HG02588 (cell line): Measurements from ENCODE around the gene SPINT2.
"Not testable (repeated sequence)": the region's sequence is repeated elsewhere in the genome, so short reads cannot be mapped to it uniquely, and the experiment has no call there.

Experiments used
- ATAC-seq: cut with Tn5 transposase; IDR thresholded peaks from one replicate; pipeline ENCODE4 v1.9.1; 2021; ENCODE audit warnings: mild to moderate bottlenecking, moderate library complexity; ENCODE audit not compliant: unreplicated experiment

SPINT2 gene

DNA sequence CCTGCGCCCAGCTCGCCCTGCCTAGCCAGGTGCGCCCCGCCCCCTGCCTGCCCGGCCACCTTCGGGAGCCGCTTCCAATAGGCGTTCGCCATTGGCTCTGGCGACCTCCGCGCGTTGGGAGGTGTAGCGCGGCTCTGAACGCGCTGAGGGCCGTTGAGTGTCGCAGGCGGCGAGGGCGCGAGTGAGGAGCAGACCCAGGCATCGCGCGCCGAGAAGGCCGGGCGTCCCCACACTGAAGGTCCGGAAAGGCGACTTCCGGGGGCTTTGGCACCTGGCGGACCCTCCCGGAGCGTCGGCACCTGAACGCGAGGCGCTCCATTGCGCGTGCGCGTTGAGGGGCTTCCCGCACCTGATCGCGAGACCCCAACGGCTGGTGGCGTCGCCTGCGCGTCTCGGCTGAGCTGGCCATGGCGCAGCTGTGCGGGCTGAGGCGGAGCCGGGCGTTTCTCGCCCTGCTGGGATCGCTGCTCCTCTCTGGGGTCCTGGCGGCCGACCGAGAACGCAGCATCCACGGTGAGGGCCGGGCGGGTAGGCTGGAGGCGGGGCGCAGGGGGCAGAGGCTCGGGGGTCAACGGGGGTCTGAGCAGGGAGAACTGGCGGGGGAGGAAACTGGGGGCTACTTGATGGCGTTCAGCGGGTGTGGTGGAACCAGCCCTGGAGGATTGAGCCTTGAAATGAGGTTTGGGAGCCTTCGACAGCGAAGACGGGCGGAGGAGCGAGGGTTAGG is at the start of gene SPINT2:
Gene SPINT2, plus strand, starts transcription at position 88 of the 727 bp plus-strand sequence. Its CDS starts 320 bp downstream, at position 408.
- ATAC-seq: no peak

- ATAC-seq: no peak
Observed at GRCh38 chr19:38216785-38217641, 47.4 kb upstream of the SPINT2 start.

- ATAC-seq: no peak
Observed at GRCh38 chr19:38218204-38218603, 46.2 kb upstream of the SPINT2 start.

GRCh38 chr19:38219221-38219620 is 45.2 kb upstream of the SPINT2 start:
- ATAC-seq: no peak

DNA sequence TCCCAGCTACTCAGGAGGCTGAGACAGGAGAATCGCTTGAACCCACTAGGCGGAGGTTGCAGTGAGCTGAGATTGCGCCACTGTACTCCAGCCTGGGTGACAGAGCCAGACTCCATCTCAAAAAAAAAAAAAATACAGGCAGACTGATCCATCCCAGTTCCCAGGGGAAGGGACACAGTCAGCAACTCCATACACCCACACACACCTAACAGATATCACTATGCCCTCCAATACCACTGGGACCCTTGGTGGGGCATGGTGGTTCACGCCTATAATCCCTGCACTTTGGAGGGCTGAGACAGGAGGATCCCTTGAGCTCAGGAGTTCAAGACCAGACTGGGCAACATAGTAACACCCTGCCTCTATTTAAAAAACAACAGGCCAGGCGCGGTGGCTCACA is 43.0 kb upstream of the SPINT2 start:
- no peak for ATAC-seq

DNA sequence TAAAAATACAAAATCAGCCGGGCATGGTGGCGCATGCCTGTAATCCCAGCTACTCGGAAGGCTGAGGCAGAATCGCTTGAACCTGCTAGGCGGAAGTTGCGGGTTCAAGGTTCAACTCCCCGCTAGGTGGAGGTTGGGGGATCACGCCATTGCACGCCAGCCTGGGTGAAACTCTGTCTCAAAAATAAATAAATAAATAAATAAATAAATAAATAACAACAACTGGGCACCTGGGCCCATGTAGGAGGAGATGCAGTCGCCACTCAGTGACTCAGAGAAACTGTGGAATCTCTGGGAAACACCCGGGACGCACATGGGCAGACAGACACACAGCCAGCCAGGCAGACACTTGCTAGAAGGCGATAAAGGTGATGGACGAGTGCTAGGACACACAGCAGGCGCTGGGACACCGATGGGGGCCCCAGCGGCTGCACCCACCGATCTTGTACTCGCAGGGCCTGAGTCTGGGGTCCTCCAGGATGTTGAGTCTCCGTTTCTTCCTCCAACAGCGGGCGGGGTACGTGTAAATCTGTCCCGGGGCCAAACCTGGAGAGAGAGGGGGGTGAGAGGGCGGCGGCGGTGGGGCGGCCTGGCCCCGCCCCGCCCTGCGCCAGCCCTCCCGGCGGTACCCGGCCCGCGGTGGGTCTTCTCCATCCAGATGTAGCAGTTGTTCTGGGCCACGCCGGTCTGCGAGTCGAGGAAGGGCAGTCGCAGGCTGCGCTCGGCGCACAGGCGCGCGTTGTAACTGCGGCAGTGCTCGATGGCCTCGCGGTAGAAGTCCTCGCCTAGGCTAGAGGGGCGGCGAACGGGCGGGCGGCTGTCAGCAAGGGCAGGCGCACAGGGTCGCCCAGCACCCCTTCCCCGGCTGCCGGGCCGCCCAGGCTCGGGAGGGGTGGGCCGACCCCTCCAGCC is 42.2 kb upstream of the SPINT2 start:
- ATAC-seq: no peak

GRCh38 chr19:38223119-38223523 is 41.3 kb upstream of the SPINT2 start:
- ATAC-seq: no peak

DNA sequence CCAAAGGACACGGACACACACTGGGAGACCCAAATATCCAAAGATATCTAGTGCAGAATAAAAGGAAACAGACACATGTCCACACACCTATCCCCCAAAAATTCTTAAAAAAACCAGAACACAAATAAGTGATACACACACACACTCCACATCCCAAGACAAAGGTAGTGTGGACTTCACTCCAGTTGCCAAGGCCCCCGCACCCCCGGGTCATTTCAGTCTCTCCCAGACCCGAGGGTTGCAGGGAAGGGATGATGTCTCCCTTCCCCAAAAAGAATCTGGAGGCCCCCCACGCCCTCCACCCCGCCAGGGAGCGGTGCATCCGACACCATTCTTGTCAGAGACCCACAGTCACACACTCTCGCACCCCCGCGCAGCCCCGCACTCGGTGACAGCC is 40.8 kb upstream of the SPINT2 start:
- no peak for ATAC-seq

DNA sequence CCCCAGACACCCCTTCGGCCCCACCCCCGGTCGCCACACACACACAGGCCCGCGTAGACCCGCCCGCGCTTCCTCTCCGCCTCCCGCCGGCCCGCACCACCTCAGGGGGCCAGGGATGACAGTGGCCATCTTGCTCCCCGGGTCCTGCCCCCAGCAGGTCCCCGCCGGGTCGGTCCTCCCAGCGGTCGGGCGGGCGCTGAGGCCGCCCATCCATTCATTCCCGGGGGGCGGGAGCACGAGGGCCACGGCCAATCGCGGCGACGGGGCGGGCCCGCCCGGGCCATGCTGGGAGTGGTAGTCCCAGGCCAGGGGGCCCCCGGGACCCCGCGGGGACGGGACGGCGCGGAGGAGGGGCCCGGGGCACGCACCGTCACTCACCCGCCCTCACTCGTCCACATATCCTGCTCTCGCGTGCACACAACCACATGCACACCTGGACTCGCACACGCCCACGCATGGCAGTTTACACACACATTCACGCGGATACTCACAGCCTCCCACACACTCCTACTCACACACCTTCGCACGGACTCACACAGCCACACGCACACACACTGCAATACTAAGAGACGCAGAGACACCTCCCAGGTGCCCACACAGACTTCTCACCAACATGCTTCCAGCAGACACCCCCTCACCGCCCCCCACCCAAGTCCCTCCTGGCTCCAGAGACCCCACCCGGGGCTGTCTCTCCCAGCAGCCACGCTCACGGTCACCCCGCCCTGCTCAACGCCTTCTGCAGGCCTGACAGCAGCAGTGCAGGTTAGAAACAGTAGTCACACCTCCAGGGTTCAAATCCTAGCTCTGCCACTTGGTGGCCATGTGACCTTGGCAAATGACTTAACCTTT is 40.1 kb upstream of the SPINT2 start, which contains the start of gene DPF1:
Gene DPF1, minus strand, starts transcription at position 209 of the 849 bp plus-strand sequence. Its CDS starts 80 bp downstream, at position 129.
- peak; percentile 69 for ATAC-seq

DNA sequence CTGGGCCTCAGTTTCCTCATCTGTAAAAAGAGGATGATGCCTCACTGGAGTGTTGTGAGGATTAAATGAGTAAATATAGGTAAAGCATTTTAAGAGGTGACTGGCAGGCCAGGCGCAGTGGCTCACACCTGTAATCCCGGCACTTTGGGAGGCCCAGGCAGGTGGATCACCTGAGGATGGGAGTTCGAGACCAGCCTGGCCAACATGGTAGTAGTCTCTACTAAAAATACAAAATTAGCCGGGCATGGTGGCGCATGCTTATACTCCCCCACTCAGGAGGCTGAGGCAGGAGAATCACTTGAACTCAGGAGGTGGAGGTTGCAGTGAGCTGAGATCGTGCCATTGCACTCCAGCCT is 39.5 kb upstream of the SPINT2 start:
- ATAC-seq: not testable (repeated sequence)

DNA sequence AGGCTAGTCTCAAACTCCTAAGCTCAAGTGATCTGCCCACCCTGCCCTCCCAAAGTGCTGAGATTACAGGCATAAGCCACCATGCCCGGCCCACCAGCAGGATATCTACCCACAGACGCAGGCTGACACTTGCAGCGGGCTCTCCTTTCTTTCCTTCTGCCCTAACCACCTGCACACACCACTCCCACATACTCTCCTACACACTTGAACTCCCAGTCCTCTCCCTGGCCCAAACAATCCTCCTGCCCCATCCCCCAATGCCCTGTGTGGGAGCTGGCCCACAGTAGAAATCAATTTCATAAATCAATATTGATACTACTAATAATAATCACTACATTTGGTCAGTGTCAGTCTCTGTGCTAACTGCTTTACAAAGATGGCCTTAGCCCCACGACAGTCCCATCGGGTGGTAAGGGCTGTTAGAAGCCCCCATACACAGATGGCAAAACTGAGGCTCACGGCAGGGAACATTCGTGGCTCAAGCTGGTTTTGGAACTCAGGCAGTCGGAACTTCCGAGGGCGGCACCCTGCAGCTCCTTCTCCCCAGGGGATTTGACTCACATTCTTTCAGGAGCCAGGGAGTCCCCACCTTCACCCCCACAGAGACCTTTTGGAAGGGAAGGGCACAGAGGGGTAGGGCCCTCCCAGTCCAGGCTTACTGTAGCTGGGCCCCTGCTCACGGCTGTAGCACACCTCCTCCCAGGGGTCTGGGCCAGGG is 36.9 kb upstream of the SPINT2 start:
- ATAC-seq: no peak

- no peak for ATAC-seq
Observed at GRCh38 chr19:38228005-38228377, 36.4 kb upstream of the SPINT2 start.

DNA sequence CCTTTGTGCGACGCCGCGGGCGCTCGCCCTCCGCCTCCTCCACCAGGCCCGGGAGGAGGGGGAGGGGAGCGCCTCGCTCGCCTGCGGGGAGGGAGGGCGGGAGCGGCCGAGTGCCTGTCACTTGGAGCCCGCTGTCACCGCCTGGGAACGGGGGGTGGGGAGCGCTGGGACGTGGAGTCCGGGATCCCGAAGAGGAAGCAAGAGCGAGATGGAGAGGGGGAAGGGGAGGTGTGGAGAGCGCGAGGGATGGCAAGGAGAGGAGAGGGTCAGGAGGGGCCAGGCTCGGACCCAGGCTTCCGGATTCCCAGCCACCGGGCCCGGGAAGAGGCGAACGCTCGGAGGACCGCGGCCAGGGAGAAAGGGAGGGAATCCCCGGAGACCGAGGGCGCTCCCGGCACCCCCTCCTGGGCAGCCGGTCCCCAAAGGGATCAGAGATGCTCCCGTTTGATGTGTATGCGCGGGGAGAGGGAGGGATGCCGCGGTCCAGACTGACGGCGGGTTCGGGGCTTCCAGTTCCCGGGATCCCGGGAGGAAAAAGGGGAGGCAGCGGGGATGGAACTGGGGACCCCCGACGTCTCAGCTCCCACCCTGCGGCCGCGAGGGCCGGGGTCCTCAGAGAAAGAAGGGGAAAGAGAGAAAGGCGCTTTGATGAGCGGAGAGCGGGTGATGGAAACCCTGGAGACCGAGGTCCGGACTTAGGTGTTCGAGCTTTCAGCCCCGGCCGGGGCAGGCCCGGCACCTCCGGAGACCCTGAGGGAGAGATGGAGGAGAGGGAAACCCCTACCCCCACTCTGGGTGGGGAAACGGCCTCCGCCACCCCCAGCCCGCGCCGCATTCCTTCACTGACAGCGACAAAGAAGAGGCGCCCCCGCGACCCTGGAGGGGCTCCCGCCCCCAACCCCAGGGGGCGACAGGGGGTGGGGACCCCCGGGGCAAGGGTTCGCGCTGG is 35.6 kb upstream of the SPINT2 start:
- ATAC-seq: no peak

- no peak for ATAC-seq
Observed at GRCh38 chr19:38229585-38230073, 34.7 kb upstream of the SPINT2 start.

- not testable (repeated sequence) for ATAC-seq
Observed at GRCh38 chr19:38230506-38231133, 33.8 kb upstream of the SPINT2 start.

GRCh38 chr19:38231918-38232317 is 32.5 kb upstream of the SPINT2 start:
- no peak for ATAC-seq

GRCh38 chr19:38233740-38234251 is 30.6 kb upstream of the SPINT2 start:
- no peak for ATAC-seq

- no peak for ATAC-seq
Observed at GRCh38 chr19:38234615-38235014, 29.8 kb upstream of the SPINT2 start.
